GM21447 (cell line): ENCODE measurements around the gene PRICKLE2.

ENCODE experiments used
- ATAC-seq: cut with Tn5 transposase; IDR thresholded peaks from one replicate; pipeline ENCODE4 v1.9.1; 2021; ENCODE audit not compliant: unreplicated experiment

The PRICKLE2 gene

GRCh38 chr3:64138046-64138445 lies 87.2 kb downstream of the PRICKLE2 start:
- no peak for ATAC-seq

- no peak for ATAC-seq
These were observed 90.4 kb downstream of the PRICKLE2 start for GRCh38 chr3:64134882-64135281.

GRCh38 chr3:64133987-64134386 lies 91.3 kb downstream of the PRICKLE2 start:
- ATAC-seq: no peak

GRCh38 chr3:64133272-64133671 lies 92.0 kb downstream of the PRICKLE2 start:
- no peak for ATAC-seq

- ATAC-seq: no peak
These were observed 93.4 kb downstream of the PRICKLE2 start for GRCh38 chr3:64131725-64132469.

GRCh38 chr3:64130436-64130835 lies 94.8 kb downstream of the PRICKLE2 start:
- ATAC-seq: no peak

GRCh38 chr3:64129581-64129980 lies 95.7 kb downstream of the PRICKLE2 start:
- ATAC-seq: no peak

GRCh38 chr3:64129106-64129505 lies 96.2 kb downstream of the PRICKLE2 start:
- ATAC-seq: no peak

GRCh38 chr3:64125561-64125960 lies 99.7 kb downstream of the PRICKLE2 start:
- no peak for ATAC-seq

GRCh38 chr3:64123931-64124330 lies 101.3 kb downstream of the PRICKLE2 start:
- no peak for ATAC-seq

- ATAC-seq: no peak
These were observed 102.8 kb downstream of the PRICKLE2 start for GRCh38 chr3:64122476-64122875.

- ATAC-seq: no peak
These were observed 103.4 kb downstream of the PRICKLE2 start for GRCh38 chr3:64121750-64122311.

- ATAC-seq: no peak
These were observed 104.4 kb downstream of the PRICKLE2 start for GRCh38 chr3:64120876-64121275.

- ATAC-seq: no peak
These were observed 107.8 kb downstream of the PRICKLE2 start for GRCh38 chr3:64117483-64117882.

GRCh38 chr3:64114651-64115050 lies 110.6 kb downstream of the PRICKLE2 start:
- ATAC-seq: no peak

GRCh38 chr3:64111872-64112271 lies 113.4 kb downstream of the PRICKLE2 start:
- no peak for ATAC-seq

- no peak for ATAC-seq
These were observed 114.2 kb downstream of the PRICKLE2 start for GRCh38 chr3:64111083-64111482.

GRCh38 chr3:64110071-64110470 lies 115.2 kb downstream of the PRICKLE2 start:
- no peak for ATAC-seq

GRCh38 chr3:64109438-64109837 lies 115.8 kb downstream of the PRICKLE2 start:
- no peak for ATAC-seq

GRCh38 chr3:64108784-64109317 lies 116.4 kb downstream of the PRICKLE2 start:
- no peak for ATAC-seq

GRCh38 chr3:64108231-64108630 lies 117.0 kb downstream of the PRICKLE2 start:
- ATAC-seq: no peak

- ATAC-seq: no peak
These were observed 118.1 kb downstream of the PRICKLE2 start for GRCh38 chr3:64107190-64107589.

GRCh38 chr3:64105816-64106215 lies 119.5 kb downstream of the PRICKLE2 start:
- no peak for ATAC-seq
